ACC112 (cell line): ENCODE measurements around the gene CHCHD4.
"Not testable (repeated sequence)": the region's sequence is repeated elsewhere in the genome, so short reads cannot be mapped to it uniquely, and the experiment has no call there.

Source experiments
- H2AFZ ChIP-seq: fragments of 200-600 bp; sonication (generic); one replicate; pipeline ENCODE4 v1.6.0; 2017; ENCODE audit warnings: antibody characterized with exemption, low read length; ENCODE audit not compliant: unreplicated experiment
- H3K27ac ChIP-seq: fragments of 200-600 bp; sonication (generic); 2 replicates; pipeline ENCODE4 v1.5.1; 2014; ENCODE audit warnings: low read depth, mild to moderate bottlenecking, antibody characterized with exemption, low read length, moderate library complexity
- H3K27me3 ChIP-seq: fragments of 200-600 bp; sonication (generic); 2 replicates; pipeline ENCODE4 v1.6.1; 2014; ENCODE audit warnings: mild to moderate bottlenecking, antibody characterized with exemption, low read length, moderate library complexity, mixed read lengths; ENCODE audit not compliant: insufficient read depth
- H3K36me3 ChIP-seq: fragments of 200-600 bp; sonication (generic); 2 replicates; pipeline ENCODE4 v1.6.1; 2016; ENCODE audit warnings: mild to moderate bottlenecking, antibody characterized with exemption, low read length, moderate library complexity, mixed read lengths; ENCODE audit not compliant: insufficient read depth
- H3K4me1 ChIP-seq: fragments of 200-600 bp; sonication (generic); one replicate; pipeline ENCODE4 v1.6.1; 2016; ENCODE audit warnings: low read length, mixed read lengths; ENCODE audit not compliant: insufficient read depth, unreplicated experiment, control insufficient read depth
- H3K4me3 ChIP-seq: fragments of 200-600 bp; sonication (generic); 2 replicates; pipeline ENCODE4 v1.5.1; 2014; ENCODE audit warnings: mild to moderate bottlenecking, low read depth, low read length
- H3K79me2 ChIP-seq: fragments of 200-600 bp; sonication (generic); one replicate; pipeline ENCODE4 v1.6.0; 2016; ENCODE audit warnings: low read length; ENCODE audit not compliant: control insufficient read depth, unreplicated experiment, insufficient read depth

The CHCHD4 gene

DNA sequence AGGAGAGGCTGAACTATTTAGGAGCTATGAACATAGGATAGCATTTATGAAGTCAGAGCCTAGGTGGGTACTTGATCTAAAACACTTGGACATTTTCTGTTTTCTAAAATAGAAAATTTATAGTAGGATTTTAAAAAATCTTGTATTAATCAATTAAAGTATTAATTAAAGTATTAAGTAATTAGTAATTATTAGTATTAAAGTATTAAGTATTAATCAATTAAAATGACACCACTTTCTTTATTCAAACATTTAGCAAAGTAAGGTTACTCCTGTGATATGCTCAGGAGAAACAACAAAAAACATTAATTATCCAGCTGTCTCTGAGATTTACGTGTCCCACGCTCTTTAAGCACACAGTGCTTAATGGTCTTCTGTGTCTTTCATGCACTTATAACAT is 32.2 kb downstream of the CHCHD4 start:
- H3K4me3 ChIP-seq = no peak overlapping the region
- no peaks in the 10 kb centered on the region for H3K36me3 ChIP-seq
- no peaks in the 10 kb centered on the region for H3K79me2 ChIP-seq
- no peak overlapping the region for H2AFZ ChIP-seq
- no peaks in the 10 kb centered on the region for H3K4me1 ChIP-seq
- peaks cover 29% of the 10 kb centered on the region for H3K27me3 ChIP-seq
- no peak overlapping the region for H3K27ac ChIP-seq

DNA sequence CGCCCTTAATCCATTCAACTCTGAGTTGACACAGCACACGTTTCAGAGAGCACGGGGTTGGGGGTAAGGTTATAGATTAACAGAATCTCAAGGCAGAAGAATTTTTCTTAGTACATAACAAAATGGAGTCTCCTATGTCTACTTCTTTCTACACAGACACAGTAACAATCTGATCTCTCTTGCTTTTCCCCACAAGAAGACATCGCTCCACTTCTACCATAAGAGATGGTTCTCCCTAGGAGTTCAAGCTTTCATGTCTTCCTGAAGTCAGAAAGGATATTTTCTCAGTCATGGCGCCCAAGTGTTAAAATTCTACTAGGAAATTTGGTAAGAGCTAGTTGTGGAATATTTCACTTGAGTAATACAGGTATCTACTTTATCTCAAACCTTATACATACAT is 32.7 kb downstream of the CHCHD4 start:
- peaks cover 28% of the 10 kb centered on the region for H3K27me3 ChIP-seq
- not testable (repeated sequence) for H3K4me1 ChIP-seq, H3K4me3 ChIP-seq, H3K79me2 ChIP-seq, H2AFZ ChIP-seq, H3K36me3 ChIP-seq, H3K27ac ChIP-seq

- H3K4me3 ChIP-seq, H3K27ac ChIP-seq, H3K79me2 ChIP-seq, H3K4me1 ChIP-seq, H3K36me3 ChIP-seq, H2AFZ ChIP-seq: not testable (repeated sequence)
- peaks cover 12% of the 10 kb centered on the region; the same call in 1 of the 2 replicates for H3K27me3 ChIP-seq
Measured at GRCh38 chr3:14087461-14087860, 37.2 kb downstream of the CHCHD4 start.

- H3K27me3 ChIP-seq = peaks cover 28% of the 10 kb centered on the region; the same call in 1 of the 2 replicates
- H3K79me2 ChIP-seq = no peaks in the 10 kb centered on the region
- H2AFZ ChIP-seq = no peak overlapping the region
- no peak overlapping the region for H3K4me3 ChIP-seq
- H3K27ac ChIP-seq = no peak overlapping the region
- H3K4me1 ChIP-seq = no peaks in the 10 kb centered on the region
- no peaks in the 10 kb centered on the region for H3K36me3 ChIP-seq
Measured at GRCh38 chr3:14082108-14082657, 42.5 kb downstream of the CHCHD4 start.

GRCh38 chr3:14077310-14077709 is 47.4 kb downstream of the CHCHD4 start:
- Histone ChIP-seq H2AFZ (no peak overlapping the region), H3K79me2 (no peaks in the 10 kb centered on the region), H3K4me1 (no peaks in the 10 kb centered on the region), H3K27me3 (peaks cover 19% of the 10 kb centered on the region; the same call in 1 of the 2 replicates), H3K4me3 (no peak overlapping the region), H3K27ac (no peak overlapping the region), H3K36me3 (no peaks in the 10 kb centered on the region)

DNA sequence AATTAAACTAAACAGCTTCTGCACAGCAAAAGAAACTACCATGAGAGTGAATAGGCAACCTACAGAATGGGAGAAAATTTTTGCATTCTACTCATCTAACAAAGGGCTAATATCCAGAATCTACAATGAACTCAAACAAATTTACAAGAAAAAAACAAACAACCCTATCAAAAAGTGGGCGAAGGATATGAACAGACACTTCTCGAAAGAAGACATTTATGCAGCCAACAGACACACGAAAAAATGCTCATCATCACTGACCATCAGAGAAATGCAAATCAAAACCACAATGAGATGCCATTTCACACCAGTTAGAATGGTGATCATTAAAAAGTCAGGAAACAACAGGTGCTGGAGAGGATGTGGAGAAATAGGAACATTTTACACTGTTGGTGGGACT is 49.4 kb downstream of the CHCHD4 start:
- not testable (repeated sequence) for H2AFZ ChIP-seq, H3K27ac ChIP-seq, H3K36me3 ChIP-seq, H3K4me3 ChIP-seq, H3K79me2 ChIP-seq, H3K4me1 ChIP-seq, H3K27me3 ChIP-seq

- no peaks in the 10 kb centered on the region for H3K4me1 ChIP-seq
- H2AFZ ChIP-seq = no peak overlapping the region
- no peak overlapping the region for H3K4me3 ChIP-seq
- H3K79me2 ChIP-seq = no peaks in the 10 kb centered on the region
- H3K27me3 ChIP-seq = no peaks in the 10 kb centered on the region
- no peaks in the 10 kb centered on the region for H3K36me3 ChIP-seq
- H3K27ac ChIP-seq = no peak overlapping the region
Measured at GRCh38 chr3:14064910-14065309, 59.8 kb downstream of the CHCHD4 start.

GRCh38 chr3:14063152-14063551 is 61.5 kb downstream of the CHCHD4 start:
- no peak overlapping the region for H2AFZ ChIP-seq
- H3K4me1 ChIP-seq = no peaks in the 10 kb centered on the region
- no peaks in the 10 kb centered on the region for H3K79me2 ChIP-seq
- H3K27me3 ChIP-seq = no peaks in the 10 kb centered on the region
- no peak overlapping the region for H3K27ac ChIP-seq
- no peak overlapping the region for H3K4me3 ChIP-seq
- no peaks in the 10 kb centered on the region for H3K36me3 ChIP-seq
